Measurements from ENCODE around the gene TRIM44.
A peak's percentile ranks its signal among the peaks of the same experiment; 100 is the strongest.
"Not testable (repeated sequence)": the region's sequence is repeated elsewhere in the genome, so short reads cannot be mapped to it uniquely, and the experiment has no call there.

Gene TRIM44

GRCh38 chr11:35632301-35632700, 30.3 kb upstream of the TRIM44 start:
- DNase-seq (ENCODE audit: low read depth in 2 of 2), result no peak

GRCh38 chr11:35633827-35634423, 28.6 kb upstream of the TRIM44 start:
- no peak for DNase-seq (ENCODE audit: low read depth in 2 of 2)

- DNase-seq (ENCODE audit: low read depth in 2 of 2), result no peak
Measured at GRCh38 chr11:35635933-35636332, 26.6 kb upstream of the TRIM44 start.

GRCh38 chr11:35639591-35640179, 22.9 kb upstream of the TRIM44 start:
- no peak for DNase-seq (ENCODE audit: low read depth in 2 of 2)

- DNase-seq (ENCODE audit: low read depth in 2 of 2), result no peak
Measured at GRCh38 chr11:35641171-35641897, 21.2 kb upstream of the TRIM44 start.

GRCh38 chr11:35641964-35642363, 20.6 kb upstream of the TRIM44 start:
- DNase-seq (ENCODE audit: low read depth in 2 of 2), result no peak

- no peak for DNase-seq (ENCODE audit: low read depth in 2 of 2)
Measured at GRCh38 chr11:35647421-35648093, 15.0 kb upstream of the TRIM44 start.

GRCh38 chr11:35650006-35650405, 12.6 kb upstream of the TRIM44 start:
- DNase-seq (ENCODE audit: low read depth in 2 of 2), result no peak

- DNase-seq (ENCODE audit: low read depth in 2 of 2), result no peak
Measured at GRCh38 chr11:35650467-35650866, 12.1 kb upstream of the TRIM44 start.

- DNase-seq (ENCODE audit: low read depth in 2 of 2), result no peak
Measured at GRCh38 chr11:35651263-35651662, 11.3 kb upstream of the TRIM44 start.

GRCh38 chr11:35652786-35653185, 9.8 kb upstream of the TRIM44 start:
- DNase-seq (ENCODE audit: low read depth in 2 of 2), result not testable (repeated sequence)

GRCh38 chr11:35654711-35655110, 7.9 kb upstream of the TRIM44 start:
- no peak for DNase-seq (ENCODE audit: low read depth in 2 of 2)

GRCh38 chr11:35655254-35655653, 7.3 kb upstream of the TRIM44 start:
- no peak for DNase-seq (ENCODE audit: low read depth in 2 of 2)

GRCh38 chr11:35655856-35656255, 6.7 kb upstream of the TRIM44 start:
- DNase-seq (ENCODE audit: low read depth in 2 of 2), result no peak

- DNase-seq (ENCODE audit: low read depth in 2 of 2), result no peak
Measured at GRCh38 chr11:35658020-35658948, 4.3 kb upstream of the TRIM44 start.

- no peak for DNase-seq (ENCODE audit: low read depth in 2 of 2)
Measured at GRCh38 chr11:35661534-35661933, 1.0 kb upstream of the TRIM44 start.

GRCh38 chr11:35662061-35662648, 420 bp upstream of the TRIM44 start:
- DNase-seq (ENCODE audit: low read depth in 2 of 2), result peak in 1 of 2 donors; percentile 7

- no peak for DNase-seq (ENCODE audit: low read depth in 2 of 2)
Measured at GRCh38 chr11:35663408-35663702, 780 bp downstream of the TRIM44 start.

- DNase-seq (ENCODE audit: low read depth in 2 of 2), result no peak
Measured at GRCh38 chr11:35664977-35665441, 2.4 kb downstream of the TRIM44 start.

- no peak for DNase-seq (ENCODE audit: low read depth in 2 of 2)
Measured at GRCh38 chr11:35667257-35667656, 4.7 kb downstream of the TRIM44 start.

GRCh38 chr11:35668350-35668749, 5.8 kb downstream of the TRIM44 start:
- DNase-seq (ENCODE audit: low read depth in 2 of 2), result not testable (repeated sequence)

Data from activated CD4-positive, alpha-beta T cell treated with anti-CD3 and anti-CD28 coated beads for 24 hours (primary cell).